Esophagus squamous epithelium (tissue), 5 donors: ENCODE data around the gene RNGTT. TPM values are rescaled to one million over a fixed set of nuclear protein-coding genes. Genes with fewer than 3 reads are reported as not detected.

Source experiments
- DNase-seq: peaks from one replicate; lab custom pipeline; 2025; lab: John Stamatoyannopoulos, UW
- H3K27ac ChIP-seq, 4 donors: fragments of 200-600 bp; sonication (generic); one replicate each; pipeline ENCODE4 v1.5.1; 2016 to 2019; ENCODE audit warnings: mild to moderate bottlenecking in 1 of 4
- H3K27me3 ChIP-seq, 4 donors: fragments of 200-600 bp; sonication (generic); 1 replicate in 3 of 4; 2 replicates in 1 of 4; pipeline versions ENCODE4 v1.5.1 to v1.6.0; 2017 to 2021; ENCODE audit warnings: antibody characterized with exemption in 1 of 4
- H3K36me3 ChIP-seq, 3 donors: fragments of 200-600 bp; sonication (generic); one replicate each; pipeline ENCODE4 v1.5.1; 2016 to 2019
- H3K4me1 ChIP-seq, 3 donors: fragments of 200-600 bp; sonication (generic); one replicate each; pipeline ENCODE4 v1.5.1; 2017 to 2019
- H3K4me3 ChIP-seq, 4 donors: fragments of 200-600 bp; sonication (generic); 1 replicate in 3 of 4; 2 replicates in 1 of 4; pipeline ENCODE4 v1.5.1; 2016 to 2019; ENCODE audit warnings: mild to moderate bottlenecking in 2 of 4, moderate library complexity in 1 of 4
- H3K9me3 ChIP-seq, 3 donors: fragments of 200-600 bp; sonication (generic); one replicate each; pipeline ENCODE4 v1.5.1; 2016 to 2019
- POLR2A ChIP-seq, 4 donors: fragments of 450-650 bp; IDR thresholded peaks; one replicate each; pipeline ENCODE4 v1.6.1; 2017; ENCODE audit warnings: antibody characterized with exemption in 4 of 4, mild to moderate bottlenecking in 4 of 4, moderate library complexity in 3 of 4
- WGBS, 2 donors: methylation state at CpG; one replicate each; pipeline ENCODE4 v1.1.5; 2018; 5-methylcytosine and 5-hydroxymethylcytosine counted together
- intact Hi-C: fragments of 100-400 bp; cut with DNase I; formaldehyde crosslinking; loops from one replicate; pipeline ENCODE4 v1.15.0; 2022
- total RNA-seq, 4 donors: library from RNA; depleted of rRNA; stranded (reverse); fragments of >200 nt; gene quantifications; one replicate each; pipeline ENCODE4 v1.1.0, GENCODE V29; 2016
- TF ChIP-seq, protein P1 (sequence below), 6 experiments: fragments of 450-650 bp in 4 of 6; fragments of 200-600 bp in 2 of 6; sonication (generic) in 2 of 6; IDR thresholded peaks; one replicate each; pipeline ENCODE4 v1.5.1; 2016 to 2019; ENCODE audit warnings: antibody characterized with exemption in 6 of 6, mild to moderate bottlenecking in 4 of 6, moderate library complexity in 4 of 6
- donor health status: DM: yes; HTN: yes; CAD: no.

RNGTT gene
- total RNA-seq, 4 donors from 2014 or later: 8.3 to 22.3 (median 18.3) TPM

DNA sequence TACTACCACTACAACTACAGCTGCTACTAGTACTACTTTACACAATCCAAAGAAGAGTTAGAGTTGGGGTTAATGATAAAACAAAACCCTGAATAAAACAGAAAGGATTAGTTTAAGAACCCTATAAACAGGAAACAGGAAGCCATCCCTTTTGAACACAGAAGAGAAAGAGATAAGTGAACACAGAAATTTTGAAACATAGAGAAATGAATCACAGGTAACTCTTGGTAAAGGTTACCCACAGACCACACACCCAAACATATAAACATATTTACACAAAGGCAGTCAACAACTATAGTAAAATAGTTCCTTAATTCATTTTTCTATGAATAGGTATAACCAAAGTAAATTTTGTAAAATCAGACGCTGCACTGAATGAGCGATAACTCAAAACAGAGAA is 98.1 kb downstream of the RNGTT start:
- intact Hi-C loops: no loop called here
- no peaks in the 10 kb centered on the region for H3K9me3 ChIP-seq
- WGBS, 2 donors: 94 to 96% methylated on average over 2 of the region's 2 CpGs
- H3K27me3 ChIP-seq: no peaks in the 10 kb centered on the region
- no peak overlapping the region for H3K4me3 ChIP-seq
- H3K27ac ChIP-seq: no peak overlapping the region
- H3K36me3 ChIP-seq: peaks cover 0 to 9% (median 0%) of the 10 kb centered on the region in 3 donors
- DNase-seq: no peak
- no peak for TF ChIP-seq POLR2A (IDR thresholded peaks at IDR 0.05)
- TF ChIP-seq, protein P1, sequence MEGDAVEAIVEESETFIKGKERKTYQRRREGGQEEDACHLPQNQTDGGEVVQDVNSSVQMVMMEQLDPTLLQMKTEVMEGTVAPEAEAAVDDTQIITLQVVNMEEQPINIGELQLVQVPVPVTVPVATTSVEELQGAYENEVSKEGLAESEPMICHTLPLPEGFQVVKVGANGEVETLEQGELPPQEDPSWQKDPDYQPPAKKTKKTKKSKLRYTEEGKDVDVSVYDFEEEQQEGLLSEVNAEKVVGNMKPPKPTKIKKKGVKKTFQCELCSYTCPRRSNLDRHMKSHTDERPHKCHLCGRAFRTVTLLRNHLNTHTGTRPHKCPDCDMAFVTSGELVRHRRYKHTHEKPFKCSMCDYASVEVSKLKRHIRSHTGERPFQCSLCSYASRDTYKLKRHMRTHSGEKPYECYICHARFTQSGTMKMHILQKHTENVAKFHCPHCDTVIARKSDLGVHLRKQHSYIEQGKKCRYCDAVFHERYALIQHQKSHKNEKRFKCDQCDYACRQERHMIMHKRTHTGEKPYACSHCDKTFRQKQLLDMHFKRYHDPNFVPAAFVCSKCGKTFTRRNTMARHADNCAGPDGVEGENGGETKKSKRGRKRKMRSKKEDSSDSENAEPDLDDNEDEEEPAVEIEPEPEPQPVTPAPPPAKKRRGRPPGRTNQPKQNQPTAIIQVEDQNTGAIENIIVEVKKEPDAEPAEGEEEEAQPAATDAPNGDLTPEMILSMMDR (IDR thresholded peaks at IDR 0.05): no peak
- no peaks in the 10 kb centered on the region for H3K4me1 ChIP-seq

DNA sequence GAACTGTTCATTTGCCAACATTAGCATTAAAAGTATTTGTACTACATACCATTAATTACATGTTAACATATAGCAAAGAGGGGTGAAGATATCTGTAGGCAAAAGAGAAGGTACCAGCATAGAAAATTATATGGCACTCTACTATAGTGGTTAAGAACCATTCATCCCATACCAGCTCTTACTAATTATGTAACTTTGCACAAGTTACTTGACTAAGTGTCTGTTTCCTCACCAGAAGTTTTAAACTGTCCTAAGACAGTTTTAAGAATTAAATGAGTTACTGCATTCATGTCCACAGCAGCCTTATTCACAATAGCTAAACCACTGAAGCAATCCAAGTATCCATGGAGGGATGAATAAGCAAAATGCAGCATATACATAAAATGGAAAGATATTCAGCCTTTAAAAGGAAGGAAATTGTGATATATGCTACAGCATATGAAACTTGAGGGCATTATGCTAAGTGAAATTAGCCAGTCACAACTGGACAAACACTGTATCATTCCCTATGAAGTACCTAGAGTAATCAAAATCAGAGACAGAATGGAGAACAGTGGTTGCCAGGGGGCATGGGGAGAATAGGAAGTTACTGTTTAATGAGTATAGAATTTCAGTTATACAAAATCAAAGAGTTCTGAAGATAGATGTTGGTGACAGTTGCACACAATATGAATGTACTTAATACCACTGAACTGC is 98.9 kb downstream of the RNGTT start:
- Histone ChIP-seq H3K4me1 (no peaks in the 10 kb centered on the region), H3K27me3 (no peaks in the 10 kb centered on the region), H3K9me3 (no peaks in the 10 kb centered on the region), H3K36me3 (peaks cover 0 to 9% (median 0%) of the 10 kb centered on the region in 3 donors), H3K27ac (no peak overlapping the region), H3K4me3 (no peak overlapping the region)
- intact Hi-C loops: no loop called here
- DNase-seq: no peak
- TF ChIP-seq POLR2A (IDR thresholded peaks at IDR 0.05): no peak
- TF ChIP-seq, protein P1 (IDR thresholded peaks at IDR 0.05): no peak

DNA sequence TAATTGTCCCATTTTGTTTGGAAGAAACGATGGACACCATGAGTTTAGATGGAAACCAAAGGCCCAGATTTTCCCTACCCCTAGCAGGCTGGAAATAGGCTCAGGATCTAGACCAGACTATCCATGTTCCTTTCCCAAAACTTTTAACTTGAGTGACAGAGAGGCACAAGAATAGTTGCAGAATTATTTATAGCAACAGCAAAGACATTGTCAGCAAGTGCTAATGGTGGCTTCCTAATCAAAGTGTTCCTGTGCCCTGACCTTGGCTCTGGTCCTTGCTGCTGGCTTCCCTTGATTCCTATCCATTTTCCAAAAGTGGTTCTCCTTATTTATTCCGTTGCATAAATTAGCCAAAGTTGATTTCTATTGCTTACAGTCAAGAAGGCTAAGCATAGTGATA is 103.1 kb downstream of the RNGTT start:
- Histone ChIP-seq H3K27ac (no peak overlapping the region), H3K4me1 (no peaks in the 10 kb centered on the region), H3K36me3 (peaks cover 0 to 9% (median 0%) of the 10 kb centered on the region in 3 donors), H3K4me3 (no peak overlapping the region), H3K27me3 (no peaks in the 10 kb centered on the region), H3K9me3 (no peaks in the 10 kb centered on the region)
- no peak for DNase-seq
- no peak for TF ChIP-seq POLR2A (IDR thresholded peaks at IDR 0.05)
- TF ChIP-seq, protein P1 (IDR thresholded peaks at IDR 0.05): no peak
- 82 to 86% methylated on average over 2 of the region's 2 CpGs for WGBS, 2 donors
- intact Hi-C loops: no loop called here

DNA sequence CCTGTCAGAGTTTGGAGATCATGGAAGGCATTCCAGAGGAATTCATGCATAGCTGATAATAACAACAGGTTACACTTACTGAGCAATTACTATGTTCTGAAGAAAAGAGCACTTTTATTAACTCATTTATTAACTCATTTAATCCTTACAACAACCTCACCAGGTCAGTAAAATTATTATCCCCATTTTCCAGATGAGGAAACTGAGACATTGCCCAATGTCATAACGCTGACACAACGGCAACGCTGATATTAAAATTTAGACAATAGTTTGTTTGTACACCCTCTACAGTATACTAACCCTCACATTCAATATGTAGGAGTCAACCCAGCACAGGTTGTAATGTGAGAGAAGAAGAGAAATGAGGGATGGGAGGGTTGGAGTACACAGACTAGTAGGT is 105.0 kb downstream of the RNGTT start:
- no peaks in the 10 kb centered on the region for H3K4me1 ChIP-seq
- H3K27ac ChIP-seq: no peak overlapping the region
- TF ChIP-seq, protein P1 (IDR thresholded peaks at IDR 0.05): no peak
- TF ChIP-seq POLR2A (IDR thresholded peaks at IDR 0.05): no peak
- 92 to 93% methylated on average over 3 of the region's 3 CpGs for WGBS, 2 donors
- H3K36me3 ChIP-seq: peaks cover 0 to 9% (median 0%) of the 10 kb centered on the region in 3 donors
- intact Hi-C loops: no loop called here
- H3K27me3 ChIP-seq: no peaks in the 10 kb centered on the region
- no peaks in the 10 kb centered on the region for H3K9me3 ChIP-seq
- no peak overlapping the region for H3K4me3 ChIP-seq
- DNase-seq: no peak

DNA sequence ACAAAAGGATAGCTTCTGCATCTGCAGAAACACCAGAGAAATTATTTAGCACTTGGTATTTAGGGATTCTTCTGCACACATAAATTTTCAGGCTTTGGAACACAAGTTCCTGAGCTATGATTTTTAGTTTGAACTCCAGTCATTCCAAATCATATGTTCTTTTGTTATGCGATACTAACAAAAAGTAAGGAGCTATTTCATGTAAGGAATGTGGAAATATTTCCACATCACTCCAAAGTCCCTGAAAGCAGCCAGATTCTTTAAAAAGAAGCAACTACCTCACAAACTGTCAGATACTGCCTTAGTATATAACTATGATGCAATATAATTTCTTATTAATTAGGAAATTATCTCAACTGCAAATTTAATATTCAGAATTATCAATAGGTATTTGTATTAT is 106.9 kb downstream of the RNGTT start:
- H3K27me3 ChIP-seq: no peaks in the 10 kb centered on the region
- 86 to 88% methylated on average over 1 of the region's 1 CpG for WGBS, 2 donors
- no peaks in the 10 kb centered on the region for H3K36me3 ChIP-seq
- no peak overlapping the region for H3K4me3 ChIP-seq
- no peak overlapping the region for H3K27ac ChIP-seq
- H3K4me1 ChIP-seq: no peaks in the 10 kb centered on the region
- intact Hi-C loops: no loop called here
- TF ChIP-seq POLR2A (IDR thresholded peaks at IDR 0.05): no peak
- TF ChIP-seq, protein P1 (IDR thresholded peaks at IDR 0.05): no peak
- H3K9me3 ChIP-seq: no peaks in the 10 kb centered on the region
- no peak for DNase-seq
